ENCODE results near the gene PPP1R12B.
A peak's percentile ranks its signal among the peaks of the same experiment; 100 is the strongest.
"Not testable (repeated sequence)": the region's sequence is repeated elsewhere in the genome, so short reads cannot be mapped to it uniquely, and the experiment has no call there.

PPP1R12B gene

GRCh38 chr1:202565890-202566602, 217.5 kb downstream of the PPP1R12B start:
- DNase-seq, result peak; percentile 33

GRCh38 chr1:202567738-202568137, 219.2 kb downstream of the PPP1R12B start:
- DNase-seq, result no peak

- no peak for DNase-seq
Measured at GRCh38 chr1:202568410-202568809, 219.9 kb downstream of the PPP1R12B start.

- DNase-seq, result no peak
Measured at GRCh38 chr1:202568826-202569225, 220.3 kb downstream of the PPP1R12B start.

GRCh38 chr1:202569393-202570322, 221.2 kb downstream of the PPP1R12B start:
- DNase-seq, result no peak

- DNase-seq, result peak; percentile 53
Measured at GRCh38 chr1:202571719-202572339, 223.3 kb downstream of the PPP1R12B start.

GRCh38 chr1:202572867-202573266, 224.4 kb downstream of the PPP1R12B start:
- DNase-seq, result no peak

- no peak for DNase-seq
Measured at GRCh38 chr1:202575918-202576653, 227.6 kb downstream of the PPP1R12B start.

GRCh38 chr1:202576816-202577215, 228.3 kb downstream of the PPP1R12B start:
- no peak for DNase-seq

GRCh38 chr1:202577381-202577780, 228.9 kb downstream of the PPP1R12B start:
- DNase-seq, result no peak

GRCh38 chr1:202578001-202578504, 229.6 kb downstream of the PPP1R12B start:
- DNase-seq, result no peak

GRCh38 chr1:202578565-202578964, 230.1 kb downstream of the PPP1R12B start:
- no peak for DNase-seq

- no peak for DNase-seq
Measured at GRCh38 chr1:202579806-202580205, 231.3 kb downstream of the PPP1R12B start.

GRCh38 chr1:202580619-202581018, 232.1 kb downstream of the PPP1R12B start:
- no peak for DNase-seq

GRCh38 chr1:202582350-202582749, 233.9 kb downstream of the PPP1R12B start:
- DNase-seq, result not testable (repeated sequence)

GRCh38 chr1:202584707-202585589, 236.4 kb downstream of the PPP1R12B start:
- DNase-seq, result no peak

- DNase-seq, result no peak
Measured at GRCh38 chr1:202585590-202585933, 237.1 kb downstream of the PPP1R12B start.

- DNase-seq, result no peak
Measured at GRCh38 chr1:202586018-202586821, 237.7 kb downstream of the PPP1R12B start.

GRCh38 chr1:202586871-202587270, 238.4 kb downstream of the PPP1R12B start:
- no peak for DNase-seq

GRCh38 chr1:202587859-202588485, 239.5 kb downstream of the PPP1R12B start:
- DNase-seq, result no peak
